Activated T-cell treated with anti-CD3 and anti-CD28 coated beads, Interleukin-2, amount 50 U/mL, for 24 hours (primary cell): ENCODE results near the gene FGF16.
"Not testable (repeated sequence)": the region's sequence is repeated elsewhere in the genome, so short reads cannot be mapped to it uniquely, and the experiment has no call there.

Experiments used
- DNase-seq: peaks from one replicate; pipeline ENCODE4 v3.0.0-alpha.2; 2020
- H3K27ac Mint-ChIP-seq: 2 replicates; pipeline ENCODE4 v1.8.0; 2020; ENCODE audit warnings: mild to moderate bottlenecking, mixed read lengths
- H3K27me3 Mint-ChIP-seq: 2 replicates; pipeline ENCODE4 v1.8.0; 2020; ENCODE audit warnings: mixed read lengths
- H3K36me3 Mint-ChIP-seq: 2 replicates; pipeline ENCODE4 v1.8.0; 2020; ENCODE audit warnings: low read depth, mixed read lengths
- H3K4me1 Mint-ChIP-seq: 2 replicates; pipeline ENCODE4 v1.8.0; 2020; ENCODE audit warnings: low read depth, mixed read lengths
- H3K4me3 Mint-ChIP-seq: 2 replicates; pipeline ENCODE4 v1.8.0; 2020; ENCODE audit warnings: mild to moderate bottlenecking, moderate library complexity, mixed read lengths
- H3K9me3 Mint-ChIP-seq: 2 replicates; pipeline ENCODE4 v1.8.0; 2020; ENCODE audit warnings: mixed read lengths

The FGF16 gene

GRCh38 chrX:77493677-77494553, 46.7 kb downstream of the FGF16 start:
- Mint-ChIP-seq H3K9me3 (no peaks in the 10 kb centered on the region), H3K4me3 (no peak overlapping the region), H3K4me1 (no peaks in the 10 kb centered on the region), H3K27me3 (peaks cover 54% of the 10 kb centered on the region), H3K27ac (no peak overlapping the region), H3K36me3 (no peaks in the 10 kb centered on the region)
- no peak for DNase-seq

GRCh38 chrX:77500164-77500563, 53.0 kb downstream of the FGF16 start:
- not testable (repeated sequence) for H3K4me3 Mint-ChIP-seq, H3K9me3 Mint-ChIP-seq

GRCh38 chrX:77502951-77503525, 55.8 kb downstream of the FGF16 start:
- H3K4me3 Mint-ChIP-seq = no peak overlapping the region
- H3K9me3 Mint-ChIP-seq = no peaks in the 10 kb centered on the region
- H3K27ac Mint-ChIP-seq = no peak overlapping the region
- no peak for DNase-seq
- H3K4me1 Mint-ChIP-seq = peaks cover 11% of the 10 kb centered on the region
- peaks cover 29% of the 10 kb centered on the region for H3K27me3 Mint-ChIP-seq
- H3K36me3 Mint-ChIP-seq = peaks cover 11% of the 10 kb centered on the region

More at GRCh38 chrX:77500164-77500563, 53.0 kb downstream of the FGF16 start:
- H3K4me1 Mint-ChIP-seq, H3K36me3 Mint-ChIP-seq, DNase-seq, H3K27ac Mint-ChIP-seq: not testable (repeated sequence)
- H3K27me3 Mint-ChIP-seq = peaks cover 42% of the 10 kb centered on the region

GRCh38 chrX:77505227-77505626, 58.0 kb downstream of the FGF16 start:
- Mint-ChIP-seq H3K27ac (peak overlapping the region; percentile 1), H3K36me3 (peaks cover 30% of the 10 kb centered on the region), H3K27me3 (peaks cover 14% of the 10 kb centered on the region), H3K9me3 (no peaks in the 10 kb centered on the region), H3K4me1 (peaks cover 11% of the 10 kb centered on the region), H3K4me3 (no peak overlapping the region)
- DNase-seq = no peak
